H1 (cell line): ENCODE results near the gene C2orf42. TPM values are rescaled to one million over a fixed set of nuclear protein-coding genes. Genes with fewer than 3 reads are reported as not detected.

Experiments used
- CTCF ChIA-PET: fragments of 300-600 bp; sonication (Branson Sonifier 250); formaldehyde crosslinking; loops from one replicate; lab custom pipeline; 2021; ENCODE audit not compliant: partially characterized antibody; lab: Charles Lee
- POLR2A ChIA-PET: fragments of 300-600 bp; sonication (Branson Sonifier 250); formaldehyde crosslinking; loops from one replicate; lab custom pipeline; 2021; ENCODE audit warnings: inconsistent platforms; ENCODE audit not compliant: partially characterized antibody; lab: Charles Lee
- DNase-seq, 2 experiments: peaks; one replicate each; pipeline versions ENCODE4 v3.0.0 to v3.0.0-alpha.2; 2010 to 2022; ENCODE audit warnings: low spot score in 2 of 2, low read depth in 1 of 2, mixed read lengths in 1 of 2
- FAIRE-seq: peaks from 2 replicates; lab custom pipeline; 2011; peaks lifted over from hg19 to GRCh38; lab: Jason Lieb, UNC
- H2AFZ ChIP-seq: 2 replicates; pipeline ENCODE4 v1.8.1; 2012; ENCODE audit warnings: low read length, inconsistent platforms
- H2AK5ac ChIP-seq: 2 replicates; pipeline ENCODE4 v1.6.1; 2013; ENCODE audit warnings: low read depth, low read length
- H2BK120ac ChIP-seq: replicated peaks from 2 replicates; pipeline ENCODE3; 2013; ENCODE audit warnings: low read depth, low read length, inconsistent platforms
- H2BK12ac ChIP-seq: 2 replicates; pipeline ENCODE4 v1.6.1; 2013; ENCODE audit warnings: low read depth, low read length
- H2BK15ac ChIP-seq: 2 replicates; pipeline ENCODE4 v1.6.1; 2013; ENCODE audit warnings: low read length
- H2BK20ac ChIP-seq: 2 replicates; pipeline ENCODE4 v1.6.1; 2013; ENCODE audit warnings: low read length
- H2BK5ac ChIP-seq: 2 replicates; pipeline ENCODE4 v1.6.1; 2013; ENCODE audit warnings: low read depth, low read length
- H3K14ac ChIP-seq: 2 replicates; pipeline ENCODE4 v1.6.1; 2013; ENCODE audit warnings: inconsistent platforms; ENCODE audit not compliant: insufficient read length
- H3K18ac ChIP-seq: 2 replicates; pipeline ENCODE4 v1.6.1; 2013; ENCODE audit warnings: low read length; ENCODE audit errors: extremely low read depth
- H3K23ac ChIP-seq: 2 replicates; pipeline ENCODE4 v1.6.1; 2013; ENCODE audit warnings: inconsistent platforms; ENCODE audit not compliant: insufficient read length
- H3K23me2 ChIP-seq: 2 replicates; pipeline ENCODE4 v1.6.1; 2013; ENCODE audit warnings: low read depth, low read length
- H3K27ac ChIP-seq: 2 replicates; pipeline ENCODE4 v1.6.1; 2011; ENCODE audit warnings: low read depth, low read length, inconsistent platforms
- H3K27me3 ChIP-seq, 4 experiments: replicated peaks in 1 of 4; 1 replicate in 1 of 4; 2 replicates in 3 of 4; pipeline versions ENCODE4 v1.6.1 to v1.8.1; 2011 to 2013; ENCODE audit warnings: low read length in 3 of 4, mild to moderate bottlenecking in 3 of 4, inconsistent platforms in 2 of 4, mixed read lengths in 2 of 4, moderate library complexity in 1 of 4; ENCODE audit not compliant: control insufficient read depth in 3 of 4, insufficient read depth in 3 of 4; ENCODE audit errors: extremely low read depth in 1 of 4
- H3K36me3 ChIP-seq, 4 experiments: 2 replicates each; pipeline versions ENCODE4 v1.6.1 to v1.8.1; 2011 to 2013; ENCODE audit warnings: mild to moderate bottlenecking in 4 of 4, low read length in 3 of 4, moderate library complexity in 2 of 4, control low read depth in 1 of 4, inconsistent platforms in 1 of 4; ENCODE audit not compliant: insufficient read depth in 4 of 4, control insufficient read depth in 2 of 4
- H3K4ac ChIP-seq: replicated peaks from 2 replicates; pipeline ENCODE3; 2013; ENCODE audit warnings: low read length, low read depth, mixed read lengths, inconsistent platforms; ENCODE audit not compliant: insufficient read length
- H3K4me1 ChIP-seq, 4 experiments: replicated peaks in 1 of 4; 1 replicate in 1 of 4; 2 replicates in 3 of 4; pipeline versions ENCODE4 v1.6.1 to v1.8.1; 2011 to 2013; ENCODE audit warnings: low read length in 3 of 4, inconsistent platforms in 2 of 4, mixed read lengths in 1 of 4; ENCODE audit not compliant: insufficient read depth in 4 of 4, control insufficient read depth in 3 of 4
- H3K4me2 ChIP-seq, 2 experiments: 2 replicates each; pipeline versions ENCODE4 v1.6.1 to v1.8.1; 2011 to 2013; ENCODE audit warnings: low read depth in 2 of 2, low read length in 2 of 2, control low read depth in 1 of 2, inconsistent platforms in 1 of 2, mild to moderate bottlenecking in 1 of 2; ENCODE audit not compliant: insufficient read depth in 1 of 2
- H3K4me3 ChIP-seq, 4 experiments: fragments of 200-600, 300-600 bp in 1 of 4; sonication (generic), shearing (Covaris generic), sonication (Bioruptor Twin) in 1 of 4; 2 replicates each; pipeline versions ENCODE4 v1.5.1 to v1.8.1; 2011 to 2016; ENCODE audit warnings: low read length in 4 of 4, low read depth in 3 of 4, control low read depth in 2 of 4, inconsistent platforms in 2 of 4, mild to moderate bottlenecking in 2 of 4, mixed read lengths in 1 of 4, moderate library complexity in 1 of 4; ENCODE audit not compliant: insufficient read depth in 2 of 4; ENCODE audit errors: extremely low read depth in 1 of 4
- H3K56ac ChIP-seq: replicated peaks from 2 replicates; pipeline ENCODE3; 2013; ENCODE audit warnings: low read depth, mild to moderate bottlenecking, mixed read lengths, low read length, inconsistent platforms; ENCODE audit not compliant: insufficient read length
- H3K79me1 ChIP-seq: 2 replicates; pipeline ENCODE4 v1.6.1; 2013; ENCODE audit warnings: low read depth, low read length, control low read depth
- H3K79me2 ChIP-seq, 2 experiments: 2 replicates each; pipeline versions ENCODE4 v1.6.1 to v1.8.1; 2012 to 2013; ENCODE audit warnings: low read length in 2 of 2, mild to moderate bottlenecking in 2 of 2, inconsistent platforms in 1 of 2; ENCODE audit not compliant: insufficient read depth in 2 of 2, control insufficient read depth in 1 of 2
- H3K9ac ChIP-seq, 4 experiments: replicated peaks in 1 of 4; 1 replicate in 1 of 4; 2 replicates in 3 of 4; pipeline versions ENCODE4 v1.6.1 to v1.8.1; 2011 to 2013; ENCODE audit warnings: low read depth in 3 of 4, low read length in 3 of 4, control low read depth in 2 of 4, mild to moderate bottlenecking in 2 of 4, moderate library complexity in 2 of 4, inconsistent platforms in 1 of 4; ENCODE audit errors: extremely low read depth in 1 of 4
- H3K9me3 ChIP-seq, 2 experiments: 2 replicates each; pipeline versions ENCODE4 v1.6.1 to v1.8.1; 2012 to 2013; ENCODE audit warnings: mild to moderate bottlenecking in 2 of 2, moderate library complexity in 2 of 2, control low read depth in 1 of 2, inconsistent platforms in 1 of 2, low read depth in 1 of 2, low read length in 1 of 2, mixed read lengths in 1 of 2; ENCODE audit not compliant: insufficient read depth in 2 of 2
- H4K20me1 ChIP-seq, 2 experiments: replicated peaks in 1 of 2; 2 replicates each; pipeline versions ENCODE3 to v1.8.1; 2011 to 2013; ENCODE audit warnings: inconsistent platforms in 2 of 2, low read length in 2 of 2, mild to moderate bottlenecking in 1 of 2; ENCODE audit not compliant: insufficient read depth in 2 of 2, control insufficient read depth in 1 of 2
- H4K5ac ChIP-seq: 2 replicates; pipeline ENCODE4 v1.6.1; 2013; ENCODE audit warnings: low read length, low read depth, mixed read lengths, inconsistent platforms; ENCODE audit not compliant: insufficient read length
- H4K8ac ChIP-seq: 2 replicates; pipeline ENCODE4 v1.8.0; 2013; ENCODE audit warnings: mild to moderate bottlenecking, moderate library complexity, low read length, inconsistent platforms; ENCODE audit not compliant: insufficient read depth; ENCODE audit errors: extremely low read depth
- H4K91ac ChIP-seq: replicated peaks from 2 replicates; pipeline ENCODE3; 2013; ENCODE audit warnings: low read length, mixed read lengths, inconsistent platforms; ENCODE audit not compliant: insufficient read length
- BCL11A ChIP-seq, 2 experiments: IDR thresholded peaks; one replicate each; pipeline ENCODE4 v1.6.1; 2011; ENCODE audit warnings: low read depth in 2 of 2, low read length in 2 of 2, mild to moderate bottlenecking in 2 of 2
- CHD1 ChIP-seq: IDR thresholded peaks from 2 replicates; pipeline ENCODE4 v1.6.1; 2012; ENCODE audit warnings: low read depth, low read length, improper control_type of control experiment
- GTF2F1 ChIP-seq: IDR thresholded peaks from 2 replicates; pipeline ENCODE4 v1.6.1; 2012; ENCODE audit warnings: low read depth, low read length, improper control_type of control experiment, borderline replicate concordance
- KDM1A ChIP-seq: fragments of 200-600, 300-600 bp; sonication (generic); IDR thresholded peaks from 2 replicates; pipeline ENCODE4 v1.7.1; 2016; ENCODE audit warnings: mild to moderate bottlenecking, low read length, borderline replicate concordance
- KDM4A ChIP-seq: IDR thresholded peaks from one replicate; pipeline ENCODE4 v1.7.1; 2012; ENCODE audit warnings: low read depth, mild to moderate bottlenecking, moderate library complexity, low read length, inconsistent platforms; ENCODE audit not compliant: severe bottlenecking
- SAP30 ChIP-seq: fragments of 300-600 bp; sonication (generic); IDR thresholded peaks from 2 replicates; pipeline ENCODE4 v1.7.1; 2012; ENCODE audit warnings: low read length, moderate library complexity, mild to moderate bottlenecking, inconsistent platforms; ENCODE audit not compliant: insufficient read depth, insufficient replicate concordance
- WGBS, 2 experiments: shearing (Covaris generic) in 1 of 2; methylation state at CpG; one replicate each; pipeline versions ENCODE4 v1.1.6 to v1.1.7; 2013 to 2015; ENCODE audit warnings: low lambda C conversion rate in 2 of 2, mixed read lengths in 2 of 2, inconsistent platforms in 1 of 2, low coverage in 1 of 2, missing lambda C conversion rate in 1 of 2; ENCODE audit not compliant: insufficient replicate concordance in 2 of 2, insufficient coverage in 1 of 2, insufficient read length in 1 of 2; ENCODE audit errors: extremely low coverage in 1 of 2, missing lambda C conversion rate in 1 of 2; 5-methylcytosine and 5-hydroxymethylcytosine counted together
- polyA plus RNA-seq, 7 experiments: library from polyadenylated mRNA; depleted of rRNA in 3 of 7; stranded (reverse) in 5 of 7; unstranded in 2 of 7; fragments of >200 nt in 5 of 7; fragments of 200-250 nt in 2 of 7; gene quantifications; 1 replicate in 5 of 7; 2 replicates in 1 of 7; 4 replicates in 1 of 7; pipeline versions ENCODE4 v1.2.1 to v1.2.3, GENCODE V29; 2011 to 2013; ENCODE audit warnings: missing spikeins in 2 of 7, mixed read lengths in 2 of 7
- total RNA-seq: library from RNA; stranded (reverse); fragmentation: NEBNext Ultra II Directional; extraction: Animal tissue kit (Norgen Biotek cat#: 25700); gene quantifications from 2 replicates; pipeline ENCODE4 v1.2.1, GENCODE V29; 2021
- TF ChIP-seq, protein P1 (sequence below): IDR thresholded peaks from 2 replicates; pipeline ENCODE4 v1.6.1; 2011; ENCODE audit warnings: low read length, improper control_type of control experiment
- TF ChIP-seq, protein P2 (sequence below): IDR thresholded peaks from 2 replicates; pipeline ENCODE4 v1.6.1; 2012; ENCODE audit warnings: low read length, inconsistent platforms

The C2orf42 gene
- total and polyA plus RNA-seq, 2 of the 8 experiments (the other 6 are each of a cell fraction or from before 2014, with no cell fraction given) = 3.9 to 10.7 TPM

GRCh38 chr2:70233926-70234325 is 43.1 kb upstream of the C2orf42 start:
- Histone ChIP-seq H4K91ac (no peak overlapping the region), H3K36me3 (peaks cover 12 to 76% (median 47%) of the 10 kb centered on the region in 4 experiments; a peak in 7 of 8 replicates), H3K79me1 (no peaks in the 10 kb centered on the region; the same call in 1 of the 2 replicates), H4K5ac (no peak overlapping the region), H3K27ac (no peak overlapping the region), H3K56ac (no peak overlapping the region), H3K27me3 (no peaks in the 10 kb centered on the region), H3K14ac (no peak overlapping the region), H2BK120ac (no peak overlapping the region)
- TF ChIP-seq KDM4A = no peak
- no peak for TF ChIP-seq CHD1
- TF ChIP-seq, protein P1, sequence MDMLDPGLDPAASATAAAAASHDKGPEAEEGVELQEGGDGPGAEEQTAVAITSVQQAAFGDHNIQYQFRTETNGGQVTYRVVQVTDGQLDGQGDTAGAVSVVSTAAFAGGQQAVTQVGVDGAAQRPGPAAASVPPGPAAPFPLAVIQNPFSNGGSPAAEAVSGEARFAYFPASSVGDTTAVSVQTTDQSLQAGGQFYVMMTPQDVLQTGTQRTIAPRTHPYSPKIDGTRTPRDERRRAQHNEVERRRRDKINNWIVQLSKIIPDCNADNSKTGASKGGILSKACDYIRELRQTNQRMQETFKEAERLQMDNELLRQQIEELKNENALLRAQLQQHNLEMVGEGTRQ = no peak
- TF ChIP-seq GTF2F1 = no peak
- no peak for TF ChIP-seq BCL11A (IDR thresholded peaks at IDR 0.05; ENCODE audit: low read depth in 2 of 2, low read length in 2 of 2)
- no peak for TF ChIP-seq KDM1A
- TF ChIP-seq, protein P2, sequence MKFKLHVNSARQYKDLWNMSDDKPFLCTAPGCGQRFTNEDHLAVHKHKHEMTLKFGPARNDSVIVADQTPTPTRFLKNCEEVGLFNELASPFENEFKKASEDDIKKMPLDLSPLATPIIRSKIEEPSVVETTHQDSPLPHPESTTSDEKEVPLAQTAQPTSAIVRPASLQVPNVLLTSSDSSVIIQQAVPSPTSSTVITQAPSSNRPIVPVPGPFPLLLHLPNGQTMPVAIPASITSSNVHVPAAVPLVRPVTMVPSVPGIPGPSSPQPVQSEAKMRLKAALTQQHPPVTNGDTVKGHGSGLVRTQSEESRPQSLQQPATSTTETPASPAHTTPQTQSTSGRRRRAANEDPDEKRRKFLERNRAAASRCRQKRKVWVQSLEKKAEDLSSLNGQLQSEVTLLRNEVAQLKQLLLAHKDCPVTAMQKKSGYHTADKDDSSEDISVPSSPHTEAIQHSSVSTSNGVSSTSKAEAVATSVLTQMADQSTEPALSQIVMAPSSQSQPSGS = no peak
- no peak for TF ChIP-seq SAP30
- TF ChIP-seq, all 59 proteins: peak for 0
- Histone ChIP-seq H2BK12ac (no peak overlapping the region), H2AK5ac (no peak overlapping the region), H3K9ac (no peak overlapping the region), H2BK20ac (no peak overlapping the region), H3K4ac (no peak overlapping the region), H2AFZ (no peak overlapping the region), H3K9me3 (no peaks in the 10 kb centered on the region), H3K4me3 (no peak overlapping the region), H4K20me1 (peaks cover 5% of the 10 kb centered on the region in 2 experiments), H3K23me2 (no peaks in the 10 kb centered on the region), H3K79me2 (peaks cover 4 to 46% of the 10 kb centered on the region in 2 experiments; a peak in 2 of 4 replicates), H4K8ac (no peak overlapping the region), H3K18ac (no peak overlapping the region), H2BK15ac (no peak overlapping the region), H3K23ac (no peak overlapping the region), H2BK5ac (no peak overlapping the region), H3K4me1 (no peaks in the 10 kb centered on the region), H3K4me2 (no peak overlapping the region)
- no peak for DNase-seq
- ChIA-PET POLR2A (interaction anchor here (1.1 kb wide), 1 partner anchor 15 kb away, joined by 4 read pairs; no protein-coding TSS in a partner anchor), CTCF (interaction anchor here (1.3 kb wide), 1 partner anchor 68 kb away, joined by 3 read pairs; the partner anchor contains the start of gene FAM136A)
- FAIRE-seq = no peak
- 92% methylated on average over 3 of the region's 3 CpGs; no CpG with 5 or more reads in 1 of the 2 experiments for WGBS, 2 experiments
